ENCODE measurements around the gene SLIT3. TPM values are rescaled to one million over a fixed set of nuclear protein-coding genes. Genes with fewer than 3 reads are reported as not detected.

SLIT3 gene
- total and polyA plus RNA-seq, 9 of the 15 experiments (the other 6 are each of a cell fraction or from before 2014, with no cell fraction given), result 0.01 to 0.04 TPM; not detected in 7

DNA sequence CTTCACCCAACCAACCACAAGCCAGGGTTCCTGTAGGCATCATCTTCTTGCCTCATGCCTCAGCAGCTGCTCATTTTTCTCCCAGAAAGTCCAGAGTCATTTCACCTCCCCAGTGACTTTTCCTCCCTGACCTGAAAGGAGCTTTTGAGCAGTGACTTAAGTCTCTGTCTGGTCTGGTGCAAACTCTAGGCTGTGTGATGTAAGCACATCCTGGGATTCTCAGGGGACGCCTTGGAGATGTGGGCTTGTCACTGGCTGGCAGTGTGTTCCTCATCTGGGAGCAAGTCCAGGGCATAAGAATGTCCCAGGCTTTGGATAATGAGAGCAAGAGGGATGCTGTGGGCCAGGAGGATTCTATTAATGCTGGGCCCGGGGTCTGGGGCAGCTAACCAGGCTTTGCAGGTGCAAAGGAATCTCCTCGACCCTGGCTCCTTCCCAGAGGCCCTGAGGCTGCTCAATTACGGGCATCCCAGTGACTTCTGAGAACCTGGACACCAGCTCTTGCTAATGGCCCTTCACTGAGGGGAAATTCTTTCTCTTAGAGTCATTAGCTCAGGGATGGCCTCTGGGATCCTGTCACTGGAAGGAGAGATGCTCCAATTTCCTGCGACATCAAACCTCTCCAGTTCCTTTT lies 510.8 kb downstream of the SLIT3 start:
- intact Hi-C loops (cut with micrococcal nuclease), result no loop called here
- DNase-seq (ENCODE audit: extremely low read depth in 1 of 4, low spot score in 3 of 4) (no peak), FAIRE-seq (no peak), ATAC-seq (no peak)
- WGBS (ENCODE audit: insufficient coverage, low coverage, missing lambda C conversion rate), result 2% methylated on average over 5 of the region's 5 CpGs
- H3K27ac ChIP-seq (ENCODE audit: extremely low read depth, low read depth, low read length), result no peak overlapping the region
- no peak for TF ChIP-seq POLR3G (IDR thresholded peaks at IDR 0.05; ENCODE audit: extremely low read depth, insufficient read length, insufficient replicate concordance)
- no peak for TF ChIP-seq NR2C2 (CRISPR knock-in tag; IDR thresholded peaks at IDR 0.05)
- TF ChIP-seq NR2C2 (tag; IDR thresholded peaks at IDR 0.05), result peak; percentile 38; the same call in 1 of the 2 replicates
- TF ChIP-seq USF1 (CRISPR knock-in tag; IDR thresholded peaks at IDR 0.05), result no peak
- no peak for TF ChIP-seq SRSF7 (optimal IDR thresholded peaks at IDR 0.05; ENCODE audit: low read depth, low read length)
- no peaks in the 10 kb centered on the region for H3K36me3 ChIP-seq (ENCODE audit: control insufficient read depth, insufficient read depth, low read length)
- H3K79me2 ChIP-seq (ENCODE audit: control insufficient read depth, insufficient read depth, low read length), result no peaks in the 10 kb centered on the region
- no peaks in the 10 kb centered on the region for H3K4me1 ChIP-seq (replicated peaks in 1 of 2; ENCODE audit: control insufficient read depth in 2 of 2, insufficient read depth in 2 of 2, low read length in 2 of 2)
- CTCF ChIA-PET (ENCODE audit: low intra/inter-chr PET ratio), result no interaction called here
- in situ Hi-C loops (cut with MboI), result no loop called here
- H4K20me1 ChIP-seq (replicated peaks; ENCODE audit: control insufficient read depth, insufficient read depth, low read length), result no peaks in the 10 kb centered on the region
- H3K9me3 ChIP-seq (replicated peaks; ENCODE audit: control insufficient read depth, insufficient read depth, low read depth, low read length), result no peaks in the 10 kb centered on the region
- no peak overlapping the region for H3K4me3 ChIP-seq
- BruUV-seq (replicated peaks), result no TSS peak
- H3K9me1 ChIP-seq (ENCODE audit: control insufficient read depth, insufficient read depth, low read length), result no peaks in the 10 kb centered on the region
- H3K4me2 ChIP-seq (ENCODE audit: insufficient read depth, low read length), result no peak overlapping the region
- peaks cover 20 to 48% of the 10 kb centered on the region in 2 experiments; a peak in 4 of 5 replicates for H3K27me3 ChIP-seq (ENCODE audit: control insufficient read depth in 2 of 2, insufficient read depth in 2 of 2, low read length in 2 of 2)
- H2AFZ ChIP-seq (ENCODE audit: low read depth, low read length), result no peak overlapping the region
- no peak overlapping the region for H3K9ac ChIP-seq (ENCODE audit: insufficient read depth in 1 of 2, low read depth in 2 of 2, low read length in 2 of 2)
- POLR2A ChIA-PET, result interaction anchor here (0.7 kb wide), 1 partner anchor 8 kb away, joined by 3 read pairs; no protein-coding TSS in a partner anchor
